ENCODE results near the gene GSE1.

GSE1 gene

GRCh38 chr16:85680352-85680944, 67.3 kb downstream of the GSE1 start:
- no peak overlapping the region for H3K4me3 ChIP-seq (ENCODE audit: low read depth, low read length)
- DNase-seq (ENCODE audit: low read depth): no peak

- DNase-seq (ENCODE audit: low read depth): no peak
- H3K4me3 ChIP-seq (ENCODE audit: low read depth, low read length): no peak overlapping the region
Observed at GRCh38 chr16:85681255-85681654, 68.1 kb downstream of the GSE1 start.

DNA sequence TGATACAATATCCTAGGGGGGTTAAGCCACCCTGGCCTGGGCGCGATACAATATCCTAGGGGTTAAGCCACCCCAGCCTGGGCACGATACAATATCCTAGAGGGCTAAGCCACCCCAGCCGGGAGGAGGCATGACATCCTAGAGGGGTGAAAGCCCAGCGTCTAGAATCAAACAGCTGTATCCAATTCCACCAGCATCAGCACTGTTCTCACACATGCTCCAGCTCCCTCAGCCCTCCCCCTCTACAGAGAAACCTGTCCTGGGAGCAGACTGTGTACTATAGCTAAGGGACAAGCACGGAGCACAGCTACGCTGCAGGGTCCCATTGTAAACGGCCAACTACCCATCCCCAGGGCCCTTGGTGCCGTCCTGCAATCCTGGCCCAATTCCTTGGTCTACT, 69.4 kb downstream of the GSE1 start:
- DNase-seq (ENCODE audit: low read depth): no peak
- H3K4me3 ChIP-seq (ENCODE audit: low read depth, low read length): no peak overlapping the region

DNA sequence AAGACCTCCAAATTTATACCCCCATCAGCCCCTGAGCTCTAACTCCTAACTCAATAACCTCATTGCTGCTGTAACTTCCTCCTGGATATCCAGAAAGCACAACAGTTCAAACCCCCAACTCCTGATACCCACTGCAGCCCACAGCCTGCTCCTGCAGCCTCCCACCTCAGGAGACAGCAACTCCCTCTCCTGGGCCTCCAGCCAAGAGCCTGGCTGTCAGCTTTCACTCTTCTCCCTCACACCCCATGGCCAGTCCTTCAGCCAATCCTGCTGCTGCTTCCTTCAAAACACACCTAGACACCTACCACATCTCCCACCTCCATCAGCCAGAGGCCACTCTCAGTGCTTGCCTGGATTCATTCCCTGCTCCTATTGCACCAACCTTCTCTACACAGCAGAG, 70.2 kb downstream of the GSE1 start:
- no peak for DNase-seq (ENCODE audit: low read depth)
- H3K4me3 ChIP-seq (ENCODE audit: low read depth, low read length): no peak overlapping the region

DNA sequence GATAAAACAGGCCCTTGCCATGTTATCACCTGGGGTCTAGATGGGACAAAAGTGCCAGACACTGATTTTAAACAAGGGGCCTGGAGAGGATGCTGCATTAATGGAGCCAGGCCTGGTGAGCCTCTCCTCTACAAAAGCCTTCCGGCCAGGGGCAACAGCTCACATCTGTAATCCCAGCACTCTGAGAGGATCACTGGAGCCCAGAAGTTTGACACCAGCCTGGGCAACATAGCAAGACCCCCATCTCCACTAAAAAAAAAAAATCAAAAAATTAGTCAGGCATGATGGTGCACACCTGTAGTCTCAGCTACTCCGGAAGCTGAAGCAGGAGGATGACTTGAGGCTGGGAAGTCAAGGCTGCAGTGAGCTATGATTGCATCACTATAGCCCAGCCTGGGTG, 72.1 kb downstream of the GSE1 start:
- no peak for DNase-seq (ENCODE audit: low read depth)
- H3K4me3 ChIP-seq (ENCODE audit: low read depth, low read length): no peak overlapping the region

DNA sequence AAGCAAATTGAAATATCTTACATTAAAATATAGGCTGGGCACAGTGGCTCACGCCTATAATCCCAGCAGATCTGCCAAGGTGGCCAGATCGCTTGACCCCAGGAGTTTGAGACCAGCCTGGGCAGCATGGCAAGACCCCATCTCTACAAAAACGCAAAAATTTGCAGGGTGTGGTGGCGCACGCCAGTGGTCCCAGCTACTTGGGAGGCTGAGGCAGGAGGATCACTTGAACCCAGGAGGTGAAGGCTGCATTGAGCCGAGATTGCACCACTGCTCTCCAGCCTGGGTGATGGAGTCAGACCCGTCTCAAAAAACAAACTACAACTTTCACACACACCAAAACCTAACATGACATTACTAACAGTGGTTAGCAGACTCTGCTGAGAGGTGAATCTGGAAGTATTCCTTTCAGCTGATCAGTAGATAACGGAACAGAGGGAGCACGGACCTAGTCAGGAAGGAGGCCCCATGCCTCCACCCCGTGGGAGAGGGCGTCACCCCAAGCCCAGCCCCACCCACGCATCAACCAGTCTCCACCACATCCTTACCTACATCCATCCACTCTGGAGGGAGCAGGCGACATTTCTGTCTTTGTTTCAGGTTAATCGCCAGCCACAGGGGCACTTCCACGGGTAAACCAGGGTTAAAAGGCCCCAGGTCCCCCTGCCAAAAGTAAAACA, 73.9 kb downstream of the GSE1 start:
- DNase-seq (ENCODE audit: low read depth): no peak
- H3K4me3 ChIP-seq (ENCODE audit: low read depth, low read length): no peak overlapping the region

- DNase-seq (ENCODE audit: low read depth): no peak
- H3K4me3 ChIP-seq (ENCODE audit: low read depth, low read length): peak overlapping the region; percentile 74
Observed at GRCh38 chr16:85687651-85688471, 74.7 kb downstream of the GSE1 start.

DNA sequence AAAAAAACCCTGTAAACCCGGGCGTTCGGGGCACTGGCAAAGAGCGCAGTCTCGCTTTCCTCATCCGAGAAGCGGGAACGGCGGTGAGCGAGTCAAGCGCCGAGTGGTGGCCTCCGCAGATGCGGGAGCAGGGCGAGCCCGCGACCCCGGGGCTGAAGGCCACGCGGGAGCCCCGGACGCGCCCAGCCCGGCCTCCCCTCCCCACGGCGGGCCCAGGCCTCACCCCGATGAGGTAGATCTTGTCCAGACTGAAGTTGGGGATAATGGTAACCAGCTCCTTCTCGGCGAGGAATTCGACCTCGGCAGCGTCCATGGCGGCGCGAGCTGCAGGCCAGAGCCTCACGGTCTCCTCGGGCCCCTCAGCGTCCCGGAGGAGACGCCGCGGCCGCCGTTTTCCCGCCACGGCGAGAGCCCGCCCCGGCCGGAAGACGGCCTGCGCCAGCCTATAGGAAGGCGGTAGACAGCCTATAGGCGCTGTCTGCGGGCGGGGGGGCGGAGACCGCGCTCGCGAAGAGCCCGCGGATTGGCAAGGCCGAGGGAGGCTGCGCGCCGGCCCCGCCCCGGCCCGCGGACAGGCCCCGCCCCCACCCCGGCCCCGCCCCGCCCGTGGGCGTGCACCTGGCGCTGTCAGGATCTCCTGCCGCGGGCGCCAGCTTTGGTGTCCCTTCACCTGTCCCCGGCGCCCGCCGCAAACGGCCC, 75.6 kb downstream of the GSE1 start, which contains the start of gene GINS2:
GINS2 (minus strand) TSS at position 369 of the 699 bp plus-strand sequence; CDS start at position 313, 56 bp downstream.
- DNase-seq (ENCODE audit: low read depth): peak; percentile 64

GRCh38 chr16:85689285-85689949, 76.3 kb downstream of the GSE1 start:
- no peak for DNase-seq (ENCODE audit: low read depth)
- peak overlapping the region; percentile 47 for H3K4me3 ChIP-seq (ENCODE audit: low read depth, low read length)

More for the DNA sequence above, 75.6 kb downstream of the GSE1 start, which contains the start of gene GINS2:
- peak within 1 kb of the TSS; percentile 74 for H3K4me3 ChIP-seq (ENCODE audit: low read depth, low read length)

DNA sequence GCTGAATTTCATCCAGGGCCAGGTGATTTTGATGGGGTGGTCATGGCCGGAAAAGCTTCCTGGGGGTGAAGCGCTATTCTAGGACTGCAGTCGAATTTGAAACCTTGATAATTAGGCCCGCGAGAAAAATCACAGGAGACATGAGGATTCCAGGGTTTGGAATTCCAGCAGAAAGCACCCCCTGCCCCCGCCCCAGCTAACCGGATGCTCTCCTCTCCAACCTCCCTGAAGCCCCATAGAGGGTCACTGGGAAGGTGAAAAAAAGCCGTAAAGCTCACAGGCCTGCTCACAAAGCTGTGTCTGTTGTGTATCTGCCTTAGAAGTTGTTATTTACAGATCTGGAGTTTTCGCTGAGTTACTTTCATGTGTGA, 76.8 kb downstream of the GSE1 start:
- DNase-seq (ENCODE audit: low read depth): no peak
- H3K4me3 ChIP-seq (ENCODE audit: low read depth, low read length): no peak overlapping the region

- no peak overlapping the region for H3K4me3 ChIP-seq (ENCODE audit: low read depth, low read length)
- no peak for DNase-seq (ENCODE audit: low read depth)
Observed at GRCh38 chr16:85690469-85691064, 77.4 kb downstream of the GSE1 start.

DNA sequence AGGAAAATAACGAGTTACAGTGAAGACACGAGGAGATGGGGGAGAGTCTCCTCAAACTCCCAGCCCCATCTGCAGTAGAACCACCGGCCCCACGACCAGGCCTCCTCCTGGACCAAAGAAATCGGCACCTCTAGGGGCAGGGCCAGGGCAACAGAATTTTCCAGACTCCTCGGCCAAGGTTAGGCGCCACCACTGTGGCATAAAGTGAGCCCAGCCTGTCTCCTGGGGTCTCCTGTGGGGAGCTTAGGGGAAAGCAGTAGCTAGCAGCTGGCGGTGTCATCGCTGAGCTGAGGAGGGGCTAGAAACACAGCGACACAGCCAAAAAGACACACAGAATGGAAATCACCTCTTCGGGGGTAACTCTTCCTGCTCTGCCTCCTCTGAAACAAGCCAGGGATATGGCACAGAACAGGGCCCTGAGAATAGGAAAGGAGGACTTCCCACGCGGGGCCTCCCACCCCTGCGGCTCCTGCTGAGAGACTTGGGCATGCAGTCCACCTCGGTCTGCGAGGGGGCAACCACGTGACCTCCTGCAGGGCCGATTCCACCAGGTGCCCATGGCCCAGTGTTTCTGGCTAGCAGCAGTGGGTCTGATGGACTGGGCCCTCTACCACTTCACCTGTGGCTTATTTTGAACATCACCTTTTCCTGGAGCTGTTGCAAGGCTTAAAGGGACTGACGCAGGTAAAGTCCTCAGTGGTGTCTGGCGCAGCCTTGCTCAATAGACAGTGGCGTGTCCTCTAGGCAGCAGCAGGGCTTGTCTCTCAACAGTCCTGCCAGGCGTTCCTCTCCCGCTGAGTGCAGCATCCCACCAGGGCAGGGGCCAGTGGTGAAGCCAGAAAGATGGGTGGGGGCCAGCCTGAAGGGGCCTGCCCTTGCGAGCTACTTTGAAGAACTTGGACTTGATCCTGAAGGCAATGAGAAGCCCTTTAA, 82.3 kb downstream of the GSE1 start:
- no peak overlapping the region for H3K4me3 ChIP-seq (ENCODE audit: low read depth, low read length)
- DNase-seq (ENCODE audit: low read depth): no peak

GRCh38 chr16:85696781-85697180, 83.7 kb downstream of the GSE1 start:
- no peak for DNase-seq (ENCODE audit: low read depth)
- no peak overlapping the region for H3K4me3 ChIP-seq (ENCODE audit: low read depth, low read length)

DNA sequence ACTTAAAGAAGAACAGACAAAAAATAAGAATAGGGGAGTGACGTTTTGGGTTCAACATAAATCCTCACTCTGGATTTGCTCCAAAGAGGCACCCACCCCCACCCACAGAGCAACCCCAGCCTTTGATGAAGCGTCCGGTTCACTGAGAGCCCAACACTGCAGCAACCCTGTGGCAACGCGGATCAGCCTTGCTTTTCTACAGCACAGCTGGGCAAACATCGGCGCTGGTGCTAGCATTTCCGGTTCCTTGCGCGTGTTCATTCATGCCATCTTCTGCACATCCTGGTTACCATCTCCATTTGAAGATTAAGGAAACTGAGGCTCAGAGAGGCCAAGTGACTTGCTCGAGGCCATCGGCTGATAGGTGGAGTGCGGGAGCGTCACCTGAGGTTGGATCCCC, 84.3 kb downstream of the GSE1 start:
- DNase-seq (ENCODE audit: low read depth): no peak
- no peak overlapping the region for H3K4me3 ChIP-seq (ENCODE audit: low read depth, low read length)

DNA sequence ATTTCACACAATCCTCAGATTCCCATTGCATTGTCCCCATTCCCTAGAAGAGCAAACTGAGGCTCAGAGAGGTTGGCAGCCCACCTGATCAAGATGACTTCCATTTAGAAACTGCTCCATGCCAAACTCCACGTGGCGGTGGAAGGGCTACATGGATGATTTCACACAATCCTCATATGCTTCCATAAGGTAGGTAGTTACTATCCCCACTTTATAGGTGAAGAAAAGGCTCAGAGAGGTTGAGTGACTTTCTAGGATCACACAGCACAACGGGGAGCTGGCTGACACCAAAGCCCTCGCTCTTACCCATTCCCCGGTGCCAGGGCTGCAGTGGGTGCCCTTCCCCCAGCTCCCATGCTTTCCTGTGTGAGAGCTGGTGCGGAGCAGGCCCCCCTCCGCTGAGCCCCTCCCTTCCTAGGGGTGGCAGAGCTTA, 85.4 kb downstream of the GSE1 start:
- H3K4me3 ChIP-seq (ENCODE audit: low read depth, low read length): no peak overlapping the region
- no peak for DNase-seq (ENCODE audit: low read depth)

GRCh38 chr16:85698935-85699558, 85.9 kb downstream of the GSE1 start:
- DNase-seq (ENCODE audit: low read depth): no peak
- H3K4me3 ChIP-seq (ENCODE audit: low read depth, low read length): no peak overlapping the region

DNA sequence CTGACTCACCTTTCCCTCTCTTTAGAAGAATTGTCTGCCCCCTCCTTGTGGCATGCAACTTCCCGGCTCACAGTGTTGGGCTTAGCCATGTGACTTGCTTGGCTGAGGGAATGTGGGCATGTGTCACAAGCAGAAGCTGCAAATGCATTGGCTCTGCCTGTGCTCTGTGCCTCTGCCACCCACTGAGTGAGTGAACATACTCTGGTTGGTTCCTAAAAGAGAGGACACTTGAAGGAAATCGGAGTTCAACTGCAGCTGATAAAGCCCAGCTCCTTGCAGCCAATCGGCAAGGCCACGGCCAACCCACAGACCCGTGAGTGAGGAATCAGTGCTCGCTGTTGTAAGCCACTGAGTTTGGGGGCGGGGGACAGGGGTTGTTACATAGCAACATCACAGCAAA, 86.5 kb downstream of the GSE1 start:
- no peak overlapping the region for H3K4me3 ChIP-seq (ENCODE audit: low read depth, low read length)
- peak; percentile 31 for DNase-seq (ENCODE audit: low read depth)

DNA sequence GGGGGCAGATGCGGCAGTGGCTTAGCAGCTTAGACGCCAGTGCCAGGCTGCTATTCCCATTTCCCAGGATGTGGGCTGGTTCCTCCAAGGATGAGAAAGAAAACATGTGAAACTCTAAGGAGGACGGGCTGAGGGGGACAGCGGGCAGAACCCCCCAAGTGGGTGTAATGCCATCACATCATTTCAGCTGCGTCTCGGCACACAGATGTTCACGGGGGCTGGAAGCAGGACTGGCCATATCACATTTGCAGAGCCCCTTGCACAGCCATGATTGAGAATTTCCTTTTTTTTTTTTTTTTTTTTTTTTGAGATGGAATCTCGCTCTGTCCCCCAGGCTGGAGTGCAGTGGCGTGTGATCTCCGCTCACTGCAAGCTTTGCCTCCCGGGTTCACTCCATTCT, 90.9 kb downstream of the GSE1 start:
- H3K4me3 ChIP-seq (ENCODE audit: low read depth, low read length): no peak overlapping the region
- DNase-seq (ENCODE audit: low read depth): no peak
